A549 (cell line): ENCODE data around the gene PDE7B.

Source experiments
- CHD2 ChIP-seq: fragments of 150-350 bp; IDR thresholded peaks from 2 replicates; pipeline ENCODE4 v1.6.1; 2014; ENCODE audit warnings: low read length; ENCODE audit not compliant: partially characterized antibody
- EP300 ChIP-seq, 2 experiments: fragments of >200 bp; sonication (Bioruptor Twin); formaldehyde crosslinking; IDR thresholded peaks; 2 replicates in 1 of 2; 3 replicates in 1 of 2; pipeline ENCODE4 v1.6.1; 2016 to 2017
- MAZ ChIP-seq: fragments of 150-350 bp; IDR thresholded peaks from 2 replicates; pipeline ENCODE4 v1.6.1; 2014; ENCODE audit warnings: antibody characterized with exemption, low read depth, low read length, borderline replicate concordance
- PHF8 ChIP-seq: fragments of 200-600 bp; sonication (generic); IDR thresholded peaks from 2 replicates; pipeline ENCODE4 v1.6.1; 2016; ENCODE audit warnings: low read depth, mild to moderate bottlenecking, antibody characterized with exemption, moderate library complexity, borderline replicate concordance
- RCOR1 ChIP-seq: fragments of 150-350 bp; IDR thresholded peaks from 2 replicates; pipeline ENCODE4 v1.6.1; 2014; ENCODE audit warnings: antibody characterized with exemption, low read length, low read depth
- TF ChIP-seq, protein P1 (sequence below): fragments of >200 bp; sonication (Bioruptor Twin); formaldehyde crosslinking; IDR thresholded peaks from 3 replicates; pipeline ENCODE4 v1.5.1; 2016

DNA sequence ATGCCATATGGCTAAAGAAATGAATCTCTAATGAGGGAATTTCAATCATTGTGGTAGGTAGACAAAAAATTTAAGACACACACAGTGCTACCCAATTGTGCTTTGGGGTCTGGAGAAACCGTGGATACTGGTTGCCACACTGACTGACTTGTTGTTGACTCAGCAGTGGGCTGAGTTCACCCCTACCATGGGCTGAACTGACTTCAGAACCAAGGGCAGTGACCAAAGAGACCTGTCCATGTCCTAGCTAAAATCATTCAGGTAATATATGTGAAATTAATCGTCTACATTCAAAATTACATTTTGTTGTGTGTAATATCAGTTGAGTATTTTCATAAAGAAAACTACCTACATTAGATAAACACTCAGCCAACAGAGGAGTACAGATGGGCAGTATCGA is 131.6 kb downstream of the PDE7B start:
- TF ChIP-seq RCOR1, result no peak
- TF ChIP-seq MAZ, result no peak
- TF ChIP-seq, protein P1, sequence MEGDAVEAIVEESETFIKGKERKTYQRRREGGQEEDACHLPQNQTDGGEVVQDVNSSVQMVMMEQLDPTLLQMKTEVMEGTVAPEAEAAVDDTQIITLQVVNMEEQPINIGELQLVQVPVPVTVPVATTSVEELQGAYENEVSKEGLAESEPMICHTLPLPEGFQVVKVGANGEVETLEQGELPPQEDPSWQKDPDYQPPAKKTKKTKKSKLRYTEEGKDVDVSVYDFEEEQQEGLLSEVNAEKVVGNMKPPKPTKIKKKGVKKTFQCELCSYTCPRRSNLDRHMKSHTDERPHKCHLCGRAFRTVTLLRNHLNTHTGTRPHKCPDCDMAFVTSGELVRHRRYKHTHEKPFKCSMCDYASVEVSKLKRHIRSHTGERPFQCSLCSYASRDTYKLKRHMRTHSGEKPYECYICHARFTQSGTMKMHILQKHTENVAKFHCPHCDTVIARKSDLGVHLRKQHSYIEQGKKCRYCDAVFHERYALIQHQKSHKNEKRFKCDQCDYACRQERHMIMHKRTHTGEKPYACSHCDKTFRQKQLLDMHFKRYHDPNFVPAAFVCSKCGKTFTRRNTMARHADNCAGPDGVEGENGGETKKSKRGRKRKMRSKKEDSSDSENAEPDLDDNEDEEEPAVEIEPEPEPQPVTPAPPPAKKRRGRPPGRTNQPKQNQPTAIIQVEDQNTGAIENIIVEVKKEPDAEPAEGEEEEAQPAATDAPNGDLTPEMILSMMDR, result no peak
- TF ChIP-seq EP300 (IDR thresholded peaks at IDR 0.05), result no peak
- no peak for TF ChIP-seq PHF8
- TF ChIP-seq CHD2, result no peak
